CD4-positive, alpha-beta T cell treated with Interleukin-17A for 4 hours (primary cell): ENCODE measurements around the gene TSPYL4.
A peak's percentile ranks its signal among the peaks of the same experiment; 100 is the strongest.

ENCODE experiments used
- DNase-seq: peaks from one replicate; pipeline ENCODE4 v3.0.0-alpha.2; 2020; ENCODE audit warnings: mixed read lengths

TSPYL4 gene

GRCh38 chr6:116268589-116269293 lies 14.9 kb upstream of the TSPYL4 start:
- no peak for DNase-seq

DNA sequence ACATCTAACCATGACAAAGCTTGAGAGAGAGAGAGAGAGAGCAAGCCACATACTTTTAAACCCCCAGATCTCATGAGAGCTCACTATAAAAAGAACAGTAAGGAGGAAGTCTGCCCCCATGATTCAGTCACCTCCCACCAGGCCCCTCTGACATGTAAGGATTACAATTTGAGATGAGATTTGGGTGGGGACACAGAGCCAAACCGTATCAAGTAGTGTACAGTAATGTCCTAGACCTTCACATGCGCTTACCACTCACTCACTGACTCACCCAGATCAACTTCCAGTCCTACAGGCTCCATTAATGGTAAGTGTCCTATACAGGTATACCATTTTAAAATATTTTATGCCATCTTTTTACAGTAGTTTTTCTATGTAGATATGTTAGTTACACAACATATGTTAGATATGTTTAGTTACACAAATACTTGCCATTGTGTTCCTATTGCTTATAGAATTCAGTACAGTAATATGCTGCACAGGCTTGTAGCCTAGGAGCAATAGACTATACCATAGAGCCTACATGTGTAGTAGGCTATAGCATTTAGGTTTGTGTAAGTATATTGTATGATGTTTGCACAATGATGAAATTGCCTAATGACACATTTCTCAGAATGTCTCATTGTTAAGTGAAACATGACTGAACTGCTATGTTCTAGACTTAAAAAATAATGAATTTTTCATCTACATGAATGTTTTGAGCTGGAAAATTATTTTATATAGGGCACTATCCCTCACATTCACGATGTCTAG lies 14.1 kb upstream of the TSPYL4 start:
- no peak for DNase-seq

DNA sequence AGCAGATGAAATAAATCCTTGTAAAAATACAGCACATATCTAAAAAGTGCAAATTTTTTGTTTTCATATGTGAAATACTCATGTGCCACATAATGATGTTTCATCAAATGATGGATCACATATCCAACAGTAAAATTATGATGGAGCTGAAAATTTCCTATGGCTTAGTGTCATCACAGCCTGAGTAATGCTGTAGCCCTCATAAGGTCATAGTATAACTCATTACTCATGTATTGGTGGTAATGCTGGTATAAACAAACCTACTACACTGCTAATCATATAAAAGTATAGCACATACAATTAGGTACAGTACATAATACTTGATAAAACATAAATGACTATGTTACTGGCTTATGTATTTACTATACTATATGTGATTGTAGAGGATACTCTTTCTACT lies 12.9 kb upstream of the TSPYL4 start:
- DNase-seq: no peak

GRCh38 chr6:116265041-116265829 lies 11.4 kb upstream of the TSPYL4 start:
- DNase-seq: no peak

DNA sequence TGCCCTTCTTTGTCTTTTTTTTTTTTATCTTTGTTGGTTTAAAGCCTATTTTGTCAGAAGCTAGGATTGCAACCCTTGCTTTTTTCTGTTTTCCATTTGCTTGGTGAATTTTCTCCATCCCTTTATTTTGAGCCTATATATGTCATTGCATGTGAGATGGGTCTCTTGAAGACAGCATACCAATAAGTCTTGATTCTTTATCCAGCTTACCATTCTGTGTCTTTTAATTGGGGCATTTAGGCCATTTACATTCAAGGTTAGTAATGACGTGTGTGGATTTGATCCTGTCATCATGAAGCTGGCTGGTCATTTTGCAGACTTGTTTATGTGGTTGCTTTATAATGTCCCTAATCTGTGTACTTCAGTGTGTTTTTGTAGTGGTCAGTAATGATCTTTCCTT lies 9.5 kb upstream of the TSPYL4 start:
- DNase-seq: no peak

- DNase-seq: no peak
Measured at GRCh38 chr6:116258520-116258919, 4.6 kb upstream of the TSPYL4 start.

GRCh38 chr6:116256694-116257093 lies 2.8 kb upstream of the TSPYL4 start:
- DNase-seq: no peak

DNA sequence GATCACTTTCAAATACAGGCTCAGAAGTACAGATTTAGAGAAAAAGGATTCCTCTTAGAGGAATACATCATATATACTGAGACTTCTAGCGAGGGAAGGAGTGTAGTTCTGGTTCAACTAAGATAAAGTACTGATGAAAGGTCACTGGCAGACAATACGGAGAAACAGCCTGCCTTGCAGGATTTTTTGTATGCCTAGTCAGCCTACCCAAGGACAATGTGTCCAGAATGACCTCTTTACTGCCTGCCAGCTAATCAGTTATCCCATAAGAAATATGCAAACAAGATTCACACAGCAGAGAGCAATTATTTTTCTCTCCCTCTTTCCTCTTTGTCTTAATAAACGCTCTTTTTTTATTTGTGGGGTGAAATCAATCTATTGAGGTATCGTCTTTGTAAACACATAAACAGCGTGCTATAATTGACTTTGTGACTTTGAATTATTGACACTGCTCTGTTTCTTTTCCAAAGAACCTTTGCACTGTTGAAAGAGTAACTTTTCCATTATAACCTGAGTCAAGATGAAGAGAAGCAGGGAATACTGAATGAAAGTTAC lies 1.4 kb upstream of the TSPYL4 start:
- no peak for DNase-seq

- no peak for DNase-seq
Measured at GRCh38 chr6:116254297-116255056, 602 bp upstream of the TSPYL4 start.

DNA sequence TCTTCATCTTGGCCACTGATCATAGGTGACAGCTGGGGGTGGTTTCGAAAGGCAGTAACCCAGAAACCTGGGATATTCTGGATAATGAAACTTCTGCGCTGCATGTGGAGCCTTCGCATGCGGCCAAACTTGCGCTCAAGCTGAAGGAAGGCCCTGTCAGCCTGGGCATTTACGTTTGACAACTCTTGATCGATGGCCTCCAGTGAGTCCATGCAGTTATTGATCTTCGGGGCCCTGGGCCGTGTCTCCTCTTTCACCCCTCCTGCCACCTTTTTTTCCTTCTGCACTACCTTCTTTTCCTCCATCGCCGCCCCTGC lies 729 bp downstream of the TSPYL4 start:
- DNase-seq: no peak

- no peak for DNase-seq
Measured at GRCh38 chr6:116251568-116252384, 2.1 kb downstream of the TSPYL4 start.

DNA sequence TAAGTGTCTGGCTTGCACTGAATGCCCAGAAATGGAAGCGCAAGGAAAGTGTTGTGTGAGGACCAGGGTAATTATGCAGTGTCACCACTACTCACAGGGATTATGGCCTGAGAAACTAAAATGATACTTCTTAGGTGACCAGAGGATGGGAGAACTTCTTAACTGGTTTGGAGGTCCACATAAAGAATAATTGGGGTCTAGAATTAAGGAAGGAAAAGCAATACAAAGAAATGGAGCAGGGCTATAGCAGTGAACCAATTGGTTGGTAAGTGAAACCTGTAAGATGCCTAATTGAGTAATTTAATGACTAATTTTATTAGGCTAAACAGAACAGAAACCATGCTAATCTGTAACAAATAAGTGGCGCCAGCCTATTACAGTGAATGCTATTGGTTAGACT lies 5.3 kb downstream of the TSPYL4 start:
- DNase-seq: no peak

GRCh38 chr6:116247285-116247684 lies 6.6 kb downstream of the TSPYL4 start:
- DNase-seq: no peak

DNA sequence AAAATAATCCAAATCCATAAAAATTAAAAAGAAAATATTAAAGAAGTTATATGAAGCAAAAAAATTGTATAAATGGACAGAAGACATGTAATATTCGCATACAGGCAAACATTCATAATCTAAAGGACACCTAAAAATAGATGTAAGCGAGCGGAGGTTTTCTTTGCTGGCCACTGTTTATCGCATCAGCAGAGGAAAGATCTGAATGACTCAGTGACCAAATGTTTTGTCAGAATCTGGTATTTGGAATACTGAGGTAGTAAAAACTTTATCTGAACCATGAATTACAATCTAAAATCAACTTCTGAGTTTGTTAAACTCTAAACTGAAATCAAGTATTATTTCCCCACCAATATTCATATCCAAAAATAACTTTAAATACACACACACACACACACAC lies 7.8 kb downstream of the TSPYL4 start:
- DNase-seq: no peak

DNA sequence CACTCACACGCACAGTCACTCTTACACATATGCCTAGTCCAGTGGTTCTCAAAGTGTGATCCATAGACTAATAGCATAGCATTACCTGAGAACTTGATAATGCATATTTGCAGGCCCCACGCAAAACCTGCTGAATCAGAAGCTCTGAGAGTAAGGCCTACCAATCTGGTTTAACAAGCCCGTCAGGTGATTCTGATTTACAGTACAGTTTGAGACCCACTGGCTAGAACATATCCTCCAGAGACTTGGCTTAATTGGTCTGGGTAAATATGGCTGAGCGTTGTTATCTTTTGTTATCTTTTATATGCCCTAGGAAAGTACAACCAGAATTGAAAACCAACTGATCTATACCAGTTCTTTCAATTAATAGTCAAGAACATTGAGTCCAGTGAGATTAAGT lies 9.6 kb downstream of the TSPYL4 start:
- DNase-seq: no peak

- no peak for DNase-seq
Measured at GRCh38 chr6:116239856-116240255, 14.0 kb downstream of the TSPYL4 start.

DNA sequence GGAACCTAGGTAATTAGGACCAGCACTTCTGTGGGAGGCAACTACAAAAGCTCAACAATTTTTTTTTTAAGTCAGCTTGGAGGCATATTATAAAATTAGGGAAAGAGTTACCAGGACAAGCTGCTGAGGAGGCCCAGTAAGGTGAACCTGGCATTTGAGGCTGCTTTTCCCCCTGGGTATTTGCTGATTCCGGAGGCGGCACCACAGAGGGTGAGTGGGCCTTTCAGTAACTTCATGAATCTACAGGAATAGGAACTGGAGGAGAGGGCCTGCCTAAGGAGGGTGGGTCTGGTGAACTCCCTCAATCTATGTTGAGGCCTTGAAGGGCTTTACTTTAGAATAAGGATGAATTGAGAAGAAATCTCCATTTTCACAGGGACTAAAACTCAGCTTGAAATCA lies 14.6 kb downstream of the TSPYL4 start:
- no peak for DNase-seq

DNA sequence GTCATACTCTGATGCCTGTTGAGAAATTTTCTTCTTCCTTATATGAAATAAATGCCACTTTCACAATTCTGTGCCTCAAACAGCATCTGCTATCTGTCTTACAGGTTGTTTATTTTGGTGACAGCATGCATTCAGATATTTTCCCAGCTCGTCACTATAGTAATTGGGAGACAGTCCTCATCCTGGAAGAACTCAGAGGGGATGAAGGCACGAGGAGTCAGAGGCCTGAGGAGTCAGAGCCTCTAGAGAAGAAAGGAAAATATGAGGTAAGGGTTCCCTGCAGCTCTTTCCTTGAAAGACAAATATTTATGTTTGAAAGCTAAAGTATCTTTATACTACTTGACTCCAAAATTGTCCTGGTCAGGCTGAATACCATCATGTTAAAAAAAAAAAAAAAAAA lies 15.8 kb downstream of the TSPYL4 start:
- DNase-seq: no peak

- DNase-seq: no peak
Measured at GRCh38 chr6:116234689-116235088, 19.2 kb downstream of the TSPYL4 start.

DNA sequence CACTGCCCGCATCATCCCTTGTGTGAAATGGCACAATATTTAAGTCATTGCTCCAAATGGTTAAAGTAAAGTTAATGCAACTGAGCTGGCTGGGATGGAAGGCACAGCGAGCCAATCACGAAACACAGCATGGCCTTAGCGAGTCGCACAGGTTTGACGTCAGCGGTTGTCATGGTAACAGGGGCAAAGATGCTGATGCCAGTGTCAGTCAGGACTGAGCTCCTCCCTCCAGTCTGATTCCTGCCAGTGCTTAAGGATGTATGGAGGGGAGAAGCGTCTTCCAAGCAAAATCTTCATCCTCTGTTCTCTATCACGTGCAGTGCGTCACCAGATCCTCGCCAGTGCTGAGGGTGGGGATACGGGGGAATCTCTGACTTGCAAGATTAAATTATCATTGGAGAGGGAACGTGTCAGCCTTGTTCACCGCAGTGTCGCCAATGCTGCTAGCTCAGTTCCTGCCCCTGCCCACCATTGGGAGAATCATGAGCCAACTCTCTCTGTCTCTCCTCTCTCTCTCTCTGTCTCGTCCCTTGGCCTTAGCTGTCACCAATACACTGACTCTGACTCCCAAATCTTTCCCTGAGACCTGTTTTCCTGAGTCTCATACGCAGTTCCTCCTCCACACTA lies 24.5 kb downstream of the TSPYL4 start:
- peak; percentile 10 for DNase-seq

DNA sequence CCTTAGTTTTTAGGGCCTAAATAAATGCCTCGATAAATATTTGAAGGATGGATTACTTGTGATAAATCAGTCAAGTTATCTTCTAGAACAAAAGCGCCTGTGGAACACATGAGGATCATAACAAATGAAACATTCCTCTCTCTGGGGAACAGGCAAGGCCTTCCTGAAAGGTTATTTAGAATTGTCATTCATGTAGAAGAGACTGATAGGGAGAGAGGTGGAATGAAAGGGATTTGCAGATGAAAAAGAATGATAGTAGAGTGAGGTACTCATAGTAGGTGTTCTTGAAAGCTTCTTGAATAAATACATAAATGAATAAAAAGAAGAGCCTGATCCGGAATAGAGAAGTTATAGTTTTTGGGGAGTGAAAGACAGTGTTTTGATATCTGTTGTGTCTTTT lies 30.5 kb downstream of the TSPYL4 start:
- no peak for DNase-seq

- no peak for DNase-seq
Measured at GRCh38 chr6:116221911-116222310, 32.0 kb downstream of the TSPYL4 start.
